Loucy (cell line): ENCODE measurements around the gene ARMH3.
"Not testable (repeated sequence)": the region's sequence is repeated elsewhere in the genome, so short reads cannot be mapped to it uniquely, and the experiment has no call there.

Experiments used
- EZH2phosphoT487 ChIP-seq: fragments of 200-600 bp; IDR thresholded peaks from 2 replicates; pipeline ENCODE4 v1.6.1; 2018; ENCODE audit warnings: antibody characterized with exemption, mild to moderate bottlenecking, moderate library complexity, borderline replicate concordance
- TF ChIP-seq, protein P1 (sequence below): fragments of 200-600 bp; sonication (generic); conservative IDR thresholded peaks from 2 replicates; pipeline ENCODE4 v1.5.1; 2014; ENCODE audit warnings: mild to moderate bottlenecking, antibody characterized with exemption, low read length

DNA sequence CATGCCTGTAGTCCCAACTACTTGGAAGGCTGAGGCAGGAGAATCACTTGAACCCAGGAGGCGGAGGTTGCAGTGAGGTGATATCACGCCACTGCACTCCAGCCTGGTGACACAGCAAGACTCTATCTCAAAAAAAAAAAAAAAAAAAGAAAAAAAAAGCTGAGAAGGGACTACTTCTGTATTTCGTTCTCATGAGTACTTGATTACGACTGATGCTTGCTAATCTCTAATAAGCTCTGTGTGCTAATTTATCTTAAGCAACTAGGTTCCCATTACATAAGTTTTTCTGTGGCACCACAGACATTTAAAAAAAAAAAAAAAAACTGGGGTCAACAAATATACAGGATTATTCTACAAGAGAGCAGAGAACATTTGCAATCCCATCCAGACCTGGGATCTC, 48.9 kb downstream of the ARMH3 start:
- TF ChIP-seq, protein P1, sequence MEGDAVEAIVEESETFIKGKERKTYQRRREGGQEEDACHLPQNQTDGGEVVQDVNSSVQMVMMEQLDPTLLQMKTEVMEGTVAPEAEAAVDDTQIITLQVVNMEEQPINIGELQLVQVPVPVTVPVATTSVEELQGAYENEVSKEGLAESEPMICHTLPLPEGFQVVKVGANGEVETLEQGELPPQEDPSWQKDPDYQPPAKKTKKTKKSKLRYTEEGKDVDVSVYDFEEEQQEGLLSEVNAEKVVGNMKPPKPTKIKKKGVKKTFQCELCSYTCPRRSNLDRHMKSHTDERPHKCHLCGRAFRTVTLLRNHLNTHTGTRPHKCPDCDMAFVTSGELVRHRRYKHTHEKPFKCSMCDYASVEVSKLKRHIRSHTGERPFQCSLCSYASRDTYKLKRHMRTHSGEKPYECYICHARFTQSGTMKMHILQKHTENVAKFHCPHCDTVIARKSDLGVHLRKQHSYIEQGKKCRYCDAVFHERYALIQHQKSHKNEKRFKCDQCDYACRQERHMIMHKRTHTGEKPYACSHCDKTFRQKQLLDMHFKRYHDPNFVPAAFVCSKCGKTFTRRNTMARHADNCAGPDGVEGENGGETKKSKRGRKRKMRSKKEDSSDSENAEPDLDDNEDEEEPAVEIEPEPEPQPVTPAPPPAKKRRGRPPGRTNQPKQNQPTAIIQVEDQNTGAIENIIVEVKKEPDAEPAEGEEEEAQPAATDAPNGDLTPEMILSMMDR, result not testable (repeated sequence)
- TF ChIP-seq EZH2phosphoT487, result not testable (repeated sequence)
